ENCODE measurements around the gene FIBIN. TPM values are rescaled to one million over a fixed set of nuclear protein-coding genes. Genes with fewer than 3 reads are reported as not detected.

Gene FIBIN
- total RNA-seq, 1 donor from 2014 or later, result not detected

- no peak overlapping the region for H3K4me3 Mint-ChIP-seq (ENCODE audit: unreplicated experiment)
- H3K4me1 Mint-ChIP-seq (ENCODE audit: unreplicated experiment), result peaks cover 3% of the 10 kb centered on the region
- H3K27ac Mint-ChIP-seq (ENCODE audit: unreplicated experiment), result no peak overlapping the region
Observed at GRCh38 chr11:26947904-26948639, 45.8 kb upstream of the FIBIN start.

GRCh38 chr11:26948881-26949280, 45.0 kb upstream of the FIBIN start:
- no peak for DNase-seq (ENCODE audit: low spot score)
- no peaks in the 10 kb centered on the region for H3K27me3 Mint-ChIP-seq (ENCODE audit: unreplicated experiment)
- no peak for TF ChIP-seq CTCF (IDR thresholded peaks at IDR 0.05; ENCODE audit: unreplicated experiment)
- H3K4me3 Mint-ChIP-seq (ENCODE audit: unreplicated experiment), result no peak overlapping the region
- no peaks in the 10 kb centered on the region for H3K9me3 Mint-ChIP-seq (ENCODE audit: unreplicated experiment)
- no peak overlapping the region for H3K27ac Mint-ChIP-seq (ENCODE audit: unreplicated experiment)
- H3K4me1 Mint-ChIP-seq (ENCODE audit: unreplicated experiment), result peaks cover 3% of the 10 kb centered on the region
- no peaks in the 10 kb centered on the region for H3K36me3 Mint-ChIP-seq (ENCODE audit: low read depth, unreplicated experiment)

More at GRCh38 chr11:26947904-26948639, 45.8 kb upstream of the FIBIN start:
- H3K27me3 Mint-ChIP-seq (ENCODE audit: unreplicated experiment), result no peaks in the 10 kb centered on the region
- H3K9me3 Mint-ChIP-seq (ENCODE audit: unreplicated experiment), result no peaks in the 10 kb centered on the region
- TF ChIP-seq CTCF (IDR thresholded peaks at IDR 0.05; ENCODE audit: unreplicated experiment), result no peak
- DNase-seq (ENCODE audit: low spot score), result no peak
- no peaks in the 10 kb centered on the region for H3K36me3 Mint-ChIP-seq (ENCODE audit: low read depth, unreplicated experiment)

- H3K9me3 Mint-ChIP-seq (ENCODE audit: unreplicated experiment), result no peaks in the 10 kb centered on the region
- no peak overlapping the region for H3K27ac Mint-ChIP-seq (ENCODE audit: unreplicated experiment)
- H3K27me3 Mint-ChIP-seq (ENCODE audit: unreplicated experiment), result no peaks in the 10 kb centered on the region
- H3K4me1 Mint-ChIP-seq (ENCODE audit: unreplicated experiment), result peaks cover 3% of the 10 kb centered on the region
- DNase-seq (ENCODE audit: low spot score), result no peak
- TF ChIP-seq CTCF (IDR thresholded peaks at IDR 0.05; ENCODE audit: unreplicated experiment), result no peak
- no peaks in the 10 kb centered on the region for H3K36me3 Mint-ChIP-seq (ENCODE audit: low read depth, unreplicated experiment)
- no peak overlapping the region for H3K4me3 Mint-ChIP-seq (ENCODE audit: unreplicated experiment)
Observed at GRCh38 chr11:26949846-26950245, 44.1 kb upstream of the FIBIN start.

DNA sequence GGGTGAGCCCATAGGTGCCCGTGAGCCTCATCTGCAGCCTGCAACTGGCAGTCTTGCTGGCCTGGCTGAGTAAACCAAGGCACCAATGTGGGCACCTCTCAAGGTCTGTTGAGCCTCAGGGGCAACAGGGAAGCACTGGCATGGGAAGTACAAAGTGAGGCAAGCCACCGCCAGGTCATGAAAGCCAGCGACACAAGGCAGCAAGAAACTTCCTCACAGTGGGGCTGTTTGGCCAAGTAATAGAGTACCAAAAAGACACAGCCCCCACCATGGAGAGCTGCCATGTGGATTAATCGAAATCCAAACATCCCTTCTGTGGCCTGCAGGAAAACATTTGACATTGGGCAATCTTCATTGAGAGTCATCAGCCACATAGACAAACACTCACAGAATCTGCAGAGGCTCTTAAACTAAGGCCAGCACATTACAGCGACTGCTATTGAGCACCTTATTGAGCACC, 43.6 kb upstream of the FIBIN start:
- Mint-ChIP-seq H3K27ac (ENCODE audit: unreplicated experiment) (no peak overlapping the region), H3K4me1 (ENCODE audit: unreplicated experiment) (peaks cover 3% of the 10 kb centered on the region)

More for the DNA sequence above, 43.6 kb upstream of the FIBIN start:
- Mint-ChIP-seq H3K36me3 (ENCODE audit: low read depth, unreplicated experiment) (no peaks in the 10 kb centered on the region), H3K4me3 (ENCODE audit: unreplicated experiment) (no peak overlapping the region), H3K27me3 (ENCODE audit: unreplicated experiment) (no peaks in the 10 kb centered on the region), H3K9me3 (ENCODE audit: unreplicated experiment) (no peaks in the 10 kb centered on the region)
- DNase-seq (ENCODE audit: low spot score), result no peak
- TF ChIP-seq CTCF (IDR thresholded peaks at IDR 0.05; ENCODE audit: unreplicated experiment), result no peak

All from endothelial cell (in vitro differentiated cells).